Neutrophil (primary cell): ENCODE data around the gene AADACL3.

Source experiments
- H3K27ac ChIP-seq: fragments of 200-600 bp; sonication (generic); 2 replicates; pipeline ENCODE4 v1.5.1; 2016; ENCODE audit warnings: mild to moderate bottlenecking, moderate library complexity
- H3K27me3 ChIP-seq: fragments of 200-600 bp; sonication (generic); 2 replicates; pipeline ENCODE4 v1.6.0; 2016; ENCODE audit warnings: mild to moderate bottlenecking
- H3K36me3 ChIP-seq: fragments of 200-600 bp; sonication (generic); 2 replicates; pipeline ENCODE4 v1.5.1; 2017
- H3K4me1 ChIP-seq, 2 experiments: fragments of 200-600 bp in 1 of 2; sonication (generic) in 1 of 2; 1 replicate in 1 of 2; 2 replicates in 1 of 2; pipeline versions ENCODE4 v1.5.1 to v1.6.1; 2013 to 2016; ENCODE audit warnings: low read depth in 1 of 2, low read length in 1 of 2, mild to moderate bottlenecking in 1 of 2, moderate library complexity in 1 of 2; ENCODE audit not compliant: control insufficient read depth in 1 of 2, insufficient read depth in 1 of 2
- H3K4me3 ChIP-seq, 2 experiments: fragments of 200-600 bp in 1 of 2; sonication (generic) in 1 of 2; 1 replicate in 1 of 2; 2 replicates in 1 of 2; pipeline ENCODE4 v1.5.1; 2013 to 2016; ENCODE audit warnings: low read depth in 1 of 2, low read length in 1 of 2, mild to moderate bottlenecking in 1 of 2, moderate library complexity in 1 of 2
- H3K9me3 ChIP-seq: fragments of 200-600 bp; sonication (generic); 2 replicates; pipeline ENCODE4 v1.5.1; 2016
- CTCF ChIP-seq: fragments of 200-600 bp; sonication (generic); IDR thresholded peaks from 2 replicates; pipeline ENCODE4 v1.5.1; 2016; ENCODE audit warnings: antibody characterized with exemption

Gene AADACL3

DNA sequence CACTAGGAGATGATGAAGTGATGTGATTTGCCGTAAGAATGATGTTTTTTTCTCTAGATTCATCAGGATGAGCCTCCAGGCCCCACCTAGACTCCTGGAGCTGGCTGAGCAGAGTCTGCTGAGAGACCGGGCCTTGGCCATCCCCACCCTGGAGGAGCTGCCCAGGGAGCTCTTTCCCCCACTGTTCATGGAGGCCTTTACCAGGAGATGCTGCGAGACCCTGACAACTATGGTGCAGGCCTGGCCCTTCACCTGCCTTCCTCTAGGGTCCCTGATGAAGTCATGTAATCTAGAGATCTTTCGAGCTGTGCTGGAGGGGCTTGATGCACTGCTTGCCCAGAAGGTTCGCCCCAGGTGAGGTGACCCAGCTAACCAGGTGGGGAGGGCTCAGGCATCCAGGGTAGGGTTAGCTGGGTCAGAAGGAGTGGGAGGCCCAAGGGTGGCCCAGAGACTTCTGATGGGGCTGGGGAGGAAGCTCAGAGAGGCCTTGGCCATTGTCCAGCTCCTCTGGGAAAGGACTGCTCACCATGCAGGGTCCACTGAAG is 59.0 kb downstream of the AADACL3 start:
- H3K9me3 ChIP-seq: no peaks in the 10 kb centered on the region
- H3K27me3 ChIP-seq: peaks cover 41% of the 10 kb centered on the region
- no peak for TF ChIP-seq CTCF
- no peaks in the 10 kb centered on the region for H3K36me3 ChIP-seq
- H3K4me1 ChIP-seq: no peaks in the 10 kb centered on the region
- no peak overlapping the region for H3K27ac ChIP-seq
- no peak overlapping the region for H3K4me3 ChIP-seq

GRCh38 chr1:12775443-12775842 is 59.5 kb downstream of the AADACL3 start:
- no peaks in the 10 kb centered on the region for H3K36me3 ChIP-seq
- TF ChIP-seq CTCF: no peak
- peaks cover 36% of the 10 kb centered on the region for H3K27me3 ChIP-seq
- no peaks in the 10 kb centered on the region for H3K9me3 ChIP-seq
- H3K27ac ChIP-seq: no peak overlapping the region
- no peak overlapping the region for H3K4me3 ChIP-seq
- H3K4me1 ChIP-seq: no peaks in the 10 kb centered on the region

DNA sequence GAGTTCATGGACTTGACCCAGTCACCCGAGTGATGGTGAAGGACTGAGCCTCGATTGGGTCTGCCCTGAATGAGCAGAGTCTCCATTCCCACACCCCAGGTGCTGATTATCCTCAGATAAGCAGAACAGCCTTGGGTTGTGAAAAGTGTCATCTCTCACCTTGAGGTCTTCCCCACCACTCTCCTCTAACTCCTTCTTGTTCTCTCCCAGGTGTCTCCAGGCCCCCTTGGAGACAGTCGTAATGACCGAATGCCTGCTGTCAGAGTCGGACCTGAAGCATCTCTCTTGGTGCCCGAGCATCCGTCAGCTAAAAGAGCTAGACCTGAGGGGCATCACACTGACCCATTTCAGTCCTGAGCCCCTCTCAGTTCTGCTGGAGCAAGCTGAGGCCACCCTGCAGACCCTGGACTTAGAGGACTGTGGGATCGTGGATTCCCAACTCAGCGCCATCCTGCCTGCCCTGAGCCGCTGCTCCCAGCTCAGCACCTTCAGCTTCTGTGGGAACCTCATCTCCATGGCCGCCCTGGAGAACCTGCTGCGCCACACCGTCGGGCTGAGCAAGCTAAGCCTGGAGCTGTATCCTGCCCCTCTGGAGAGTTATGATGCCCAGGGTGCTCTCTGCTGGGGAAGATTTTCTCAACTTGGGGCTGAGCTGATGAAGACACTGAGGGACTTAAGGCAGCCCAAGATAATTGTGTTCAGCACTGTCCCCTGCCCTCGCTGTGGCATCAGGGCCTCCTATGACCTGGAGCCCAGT is 61.1 kb downstream of the AADACL3 start:
- no peaks in the 10 kb centered on the region for H3K4me1 ChIP-seq
- no peaks in the 10 kb centered on the region for H3K36me3 ChIP-seq
- H3K9me3 ChIP-seq: no peaks in the 10 kb centered on the region
- no peak for TF ChIP-seq CTCF
- H3K27ac ChIP-seq: no peak overlapping the region
- H3K27me3 ChIP-seq: peaks cover 21% of the 10 kb centered on the region
- H3K4me3 ChIP-seq: no peak overlapping the region
